KBM-7 (cell line): ENCODE measurements around the gene HPN.
"Not testable (repeated sequence)": the region's sequence is repeated elsewhere in the genome, so short reads cannot be mapped to it uniquely, and the experiment has no call there.

Experiments
- DNase-seq: peaks from one replicate; pipeline ENCODE4 v3.0.0-alpha.2; 2015
- in situ Hi-C: fragments of 300-500 bp; cut with MboI; formaldehyde crosslinking; loops from 2 replicates; pipeline ENCODE4 v1.14.3; 2020; ENCODE audit warnings: low sequenced_read_pairs, low pct_unique_long_range_greater_than_20kb, mixed read lengths

HPN gene

GRCh38 chr19:35024095-35024494 lies 17.4 kb upstream of the HPN start:
- no peak for DNase-seq
- in situ Hi-C loops: no loop called here

- in situ Hi-C loops: no loop called here
- DNase-seq: no peak
These were observed 15.6 kb upstream of the HPN start for GRCh38 chr19:35025969-35026368.

- in situ Hi-C loops: no loop called here
- DNase-seq: no peak
These were observed 15.1 kb upstream of the HPN start for GRCh38 chr19:35026418-35026817.

DNA sequence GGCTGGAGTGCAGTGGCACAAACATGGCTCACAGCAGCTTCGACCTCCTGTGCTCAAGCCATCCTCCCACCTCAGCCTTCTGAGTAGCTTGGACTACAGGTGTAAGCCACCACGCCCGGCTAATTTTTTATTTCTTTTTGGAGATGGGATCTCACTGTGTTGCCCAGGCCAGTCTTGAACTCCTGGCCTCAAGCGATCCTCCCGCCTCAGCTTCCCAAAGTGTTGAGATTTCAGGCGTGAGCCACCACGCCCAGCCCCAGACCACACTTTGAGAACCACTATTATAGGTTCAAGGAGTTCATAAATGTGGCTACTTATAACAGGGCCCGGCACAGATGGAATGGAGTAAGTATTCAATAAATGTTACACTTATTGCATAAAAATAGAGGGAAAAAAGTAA lies 14.5 kb upstream of the HPN start:
- no peak for DNase-seq

GRCh38 chr19:35027851-35028599 lies 13.5 kb upstream of the HPN start:
- no peak for DNase-seq
- in situ Hi-C loops: no loop called here

More for the DNA sequence above, 14.5 kb upstream of the HPN start:
- in situ Hi-C loops: no loop called here

- in situ Hi-C loops, DNase-seq: not testable (repeated sequence)
These were observed 13.0 kb upstream of the HPN start for GRCh38 chr19:35028600-35028885.

- DNase-seq, in situ Hi-C loops: not testable (repeated sequence)
These were observed 12.2 kb upstream of the HPN start for GRCh38 chr19:35029275-35029736.

- in situ Hi-C loops: no loop called here
- no peak for DNase-seq
These were observed 11.7 kb upstream of the HPN start for GRCh38 chr19:35029737-35030256.

DNA sequence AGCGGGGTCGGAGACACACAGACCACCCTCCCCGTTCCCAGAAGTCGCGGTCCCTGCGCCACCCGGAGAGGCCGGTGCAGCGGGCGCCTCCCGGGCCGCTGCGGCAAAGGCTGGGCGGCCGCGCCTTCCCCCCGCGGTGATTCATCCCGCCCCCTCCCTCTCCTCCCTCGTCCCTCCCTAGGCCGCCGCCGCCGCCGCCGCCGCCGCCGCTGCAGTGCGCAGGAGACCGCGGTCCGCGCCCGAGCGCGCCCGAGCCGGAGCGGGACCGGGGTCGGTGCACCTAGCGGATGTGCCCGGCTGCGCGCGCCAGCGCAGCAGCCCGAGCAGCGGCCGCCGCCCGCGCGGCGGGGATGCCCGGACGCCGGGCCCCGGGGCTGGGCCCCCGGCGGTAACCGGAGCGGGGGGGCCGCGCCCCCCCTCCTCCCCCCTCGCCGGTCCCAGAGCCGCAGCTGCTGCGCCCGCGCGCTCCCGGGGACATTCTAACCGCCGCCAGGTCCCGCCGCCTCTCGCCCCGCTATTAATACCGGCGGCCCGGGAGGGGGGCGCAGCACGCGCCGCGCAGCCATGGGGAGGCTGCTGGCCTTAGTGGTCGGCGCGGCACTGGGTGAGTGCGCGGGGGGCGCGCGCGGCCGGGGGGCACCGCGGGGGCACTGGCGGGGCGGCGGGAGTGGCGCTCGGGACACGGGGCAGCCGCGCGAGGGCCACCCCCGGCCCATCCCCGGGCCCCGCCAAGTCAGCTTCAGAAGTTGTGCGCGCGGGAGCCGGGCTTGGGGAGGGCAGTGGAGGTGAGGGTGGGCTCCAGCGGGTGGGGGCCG lies 11.1 kb upstream of the HPN start, which contains the start of gene SCN1B:
SCN1B (plus strand) TSS at position 214 of the 815 bp plus-strand sequence; CDS start at position 565, 351 bp downstream.
- in situ Hi-C loops: no loop called here
- DNase-seq: peak; percentile 52

GRCh38 chr19:35031072-35031881 lies 10.2 kb upstream of the HPN start:
- in situ Hi-C loops: no loop called here
- no peak for DNase-seq

DNA sequence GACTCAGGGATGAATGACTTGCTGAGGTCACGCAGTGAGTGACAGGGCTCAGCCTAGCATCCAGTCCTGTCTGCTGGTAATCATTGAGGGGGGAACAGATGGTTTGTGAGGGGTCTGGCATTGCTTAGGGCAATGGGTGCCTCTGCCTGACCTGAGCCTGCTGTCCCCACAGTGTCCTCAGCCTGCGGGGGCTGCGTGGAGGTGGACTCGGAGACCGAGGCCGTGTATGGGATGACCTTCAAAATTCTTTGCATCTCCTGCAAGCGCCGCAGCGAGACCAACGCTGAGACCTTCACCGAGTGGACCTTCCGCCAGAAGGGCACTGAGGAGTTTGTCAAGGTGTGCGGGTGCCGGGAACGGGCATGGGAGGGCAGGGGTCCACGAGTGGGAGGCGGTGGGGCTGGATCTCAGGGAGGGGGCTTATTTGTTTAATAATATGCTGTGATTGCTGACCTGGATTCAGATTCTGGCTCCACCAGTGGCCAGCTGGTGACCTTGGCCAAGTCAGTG lies 9.1 kb upstream of the HPN start:
- in situ Hi-C loops: no loop called here

DNA sequence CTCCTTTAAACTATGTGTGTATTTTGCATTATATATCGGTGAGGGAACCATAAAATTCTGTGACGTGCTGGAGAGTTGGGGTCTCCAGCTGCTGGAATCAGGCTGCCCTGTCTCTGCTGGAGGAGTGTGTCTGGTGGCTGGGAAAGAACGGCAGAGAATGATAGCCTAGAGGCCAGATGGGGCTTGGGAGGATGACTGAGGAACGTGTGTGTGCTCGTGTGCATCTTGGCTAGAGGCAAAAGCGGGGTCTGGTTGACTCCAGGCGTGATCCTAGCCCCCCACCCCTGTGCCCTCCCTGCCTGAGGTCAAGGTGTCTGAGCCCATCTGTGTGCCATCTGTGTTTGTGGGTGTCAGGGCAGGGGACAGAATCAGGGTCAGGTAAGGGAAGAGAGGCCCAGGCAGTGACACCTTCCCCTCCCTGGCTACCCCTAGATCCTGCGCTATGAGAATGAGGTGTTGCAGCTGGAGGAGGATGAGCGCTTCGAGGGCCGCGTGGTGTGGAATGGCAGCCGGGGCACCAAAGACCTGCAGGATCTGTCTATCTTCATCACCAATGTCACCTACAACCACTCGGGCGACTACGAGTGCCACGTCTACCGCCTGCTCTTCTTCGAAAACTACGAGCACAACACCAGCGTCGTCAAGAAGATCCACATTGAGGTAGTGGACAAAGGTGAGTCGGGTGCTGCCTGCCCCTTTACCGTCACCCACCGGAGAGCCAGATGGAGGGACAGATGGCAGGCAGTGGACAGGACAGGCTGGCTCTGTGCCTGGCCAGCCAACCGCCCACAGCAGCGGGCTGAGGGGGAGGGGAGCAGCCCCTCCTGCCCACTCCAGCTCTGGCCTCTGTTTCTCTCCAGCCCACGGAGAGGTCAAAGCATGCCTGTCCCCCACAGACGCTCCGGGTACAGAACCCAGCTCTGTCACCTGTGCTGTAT lies 8.2 kb upstream of the HPN start:
- no peak for DNase-seq
- in situ Hi-C loops: no loop called here

More for the DNA sequence above, 9.1 kb upstream of the HPN start:
- DNase-seq: no peak

DNA sequence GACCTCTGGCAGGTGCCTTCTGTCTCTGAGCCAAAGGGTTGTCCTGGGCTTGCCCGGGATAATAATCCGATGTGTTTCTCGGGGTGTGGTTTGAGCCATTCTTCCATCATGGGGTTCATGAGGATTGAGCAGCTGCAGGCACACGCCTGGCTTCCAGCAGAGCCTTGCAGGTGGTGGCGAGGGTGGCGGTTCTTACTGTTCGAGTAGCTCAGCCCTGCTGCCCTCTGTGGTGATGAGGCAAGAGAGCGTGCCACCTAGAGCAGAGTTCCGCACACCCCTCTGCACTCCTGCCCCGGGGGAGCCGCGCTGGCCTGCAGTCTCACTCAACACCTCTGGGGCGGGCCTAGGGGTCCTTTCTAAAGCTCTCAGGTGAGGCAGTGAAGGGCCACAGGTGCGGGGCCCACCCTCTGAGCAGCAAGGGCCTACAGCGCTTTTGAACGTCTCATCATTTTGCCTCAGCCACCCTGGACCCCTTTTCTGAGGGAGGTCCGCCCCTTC lies 7.5 kb upstream of the HPN start:
- in situ Hi-C loops: no loop called here
- DNase-seq: no peak

DNA sequence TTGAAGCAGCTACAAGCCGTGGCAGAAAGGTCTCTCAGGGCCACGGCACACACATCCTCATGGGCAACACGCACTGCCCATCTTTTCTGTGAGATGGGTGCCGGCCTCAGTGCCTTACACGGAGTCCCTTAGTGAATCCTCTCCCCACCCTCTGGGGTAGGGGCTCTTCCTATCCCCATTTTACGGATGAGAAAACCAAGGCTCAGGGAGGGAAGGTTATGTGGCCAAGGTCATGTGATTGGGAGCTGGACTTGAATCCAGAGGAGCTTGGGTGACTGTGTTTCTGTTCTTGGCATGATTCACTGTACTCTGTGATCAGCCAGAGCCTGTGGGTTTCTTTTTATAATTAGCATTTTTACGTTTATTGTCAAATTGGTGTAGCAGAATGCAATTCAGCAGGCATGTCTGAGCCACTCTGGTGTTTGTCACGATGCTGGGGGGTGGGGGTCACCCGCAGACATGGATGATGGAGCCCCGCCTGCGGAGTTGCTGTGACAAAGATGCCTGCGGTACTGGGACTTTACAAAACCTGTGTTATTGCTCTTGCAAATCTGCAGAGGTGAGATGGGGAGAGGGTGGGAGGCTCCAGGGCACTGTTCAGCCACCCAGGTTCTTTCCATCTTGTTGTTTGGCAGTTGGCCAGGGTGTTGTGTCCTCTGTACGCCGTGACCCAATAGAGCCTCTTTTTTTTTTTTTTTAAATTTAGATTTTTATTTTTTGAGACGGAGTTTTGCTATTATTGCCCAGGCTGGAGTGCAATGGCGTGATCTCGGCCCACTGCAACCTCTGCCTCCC lies 6.7 kb upstream of the HPN start:
- in situ Hi-C loops: no loop called here
- no peak for DNase-seq

- in situ Hi-C loops: no loop called here
- peak; percentile 90 for DNase-seq
These were observed 3.6 kb upstream of the HPN start for GRCh38 chr19:35037716-35038622.
